Measurements from ENCODE around the gene SLC41A1. TPM values are rescaled to one million over a fixed set of nuclear protein-coding genes. Genes with fewer than 3 reads are reported as not detected.

Gene SLC41A1
- total and polyA plus RNA-seq, 2 experiments from 2014 or later: 11.8 to 30.0 TPM

- TF ChIP-seq REST (IDR thresholded peaks at IDR 0.05; ENCODE audit: unreplicated experiment): no peak
- TF ChIP-seq, protein P1, sequence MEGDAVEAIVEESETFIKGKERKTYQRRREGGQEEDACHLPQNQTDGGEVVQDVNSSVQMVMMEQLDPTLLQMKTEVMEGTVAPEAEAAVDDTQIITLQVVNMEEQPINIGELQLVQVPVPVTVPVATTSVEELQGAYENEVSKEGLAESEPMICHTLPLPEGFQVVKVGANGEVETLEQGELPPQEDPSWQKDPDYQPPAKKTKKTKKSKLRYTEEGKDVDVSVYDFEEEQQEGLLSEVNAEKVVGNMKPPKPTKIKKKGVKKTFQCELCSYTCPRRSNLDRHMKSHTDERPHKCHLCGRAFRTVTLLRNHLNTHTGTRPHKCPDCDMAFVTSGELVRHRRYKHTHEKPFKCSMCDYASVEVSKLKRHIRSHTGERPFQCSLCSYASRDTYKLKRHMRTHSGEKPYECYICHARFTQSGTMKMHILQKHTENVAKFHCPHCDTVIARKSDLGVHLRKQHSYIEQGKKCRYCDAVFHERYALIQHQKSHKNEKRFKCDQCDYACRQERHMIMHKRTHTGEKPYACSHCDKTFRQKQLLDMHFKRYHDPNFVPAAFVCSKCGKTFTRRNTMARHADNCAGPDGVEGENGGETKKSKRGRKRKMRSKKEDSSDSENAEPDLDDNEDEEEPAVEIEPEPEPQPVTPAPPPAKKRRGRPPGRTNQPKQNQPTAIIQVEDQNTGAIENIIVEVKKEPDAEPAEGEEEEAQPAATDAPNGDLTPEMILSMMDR (conservative IDR thresholded peaks at IDR 0.05; ENCODE audit: low read depth in 2 of 2): no peak
- TF ChIP-seq NANOG (IDR thresholded peaks at IDR 0.05; ENCODE audit: borderline replicate concordance): no peak
- no peak for TF ChIP-seq JUNB (IDR thresholded peaks at IDR 0.05; ENCODE audit: unreplicated experiment)
- TF ChIP-seq EZH2phosphoT487 (IDR thresholded peaks at IDR 0.05; ENCODE audit: unreplicated experiment): no peak
- no peak for TF ChIP-seq STAT1 (IDR thresholded peaks at IDR 0.05; ENCODE audit: unreplicated experiment)
- TF ChIP-seq POLR2AphosphoS5 (IDR thresholded peaks at IDR 0.05; ENCODE audit: low read depth): no peak
- TF ChIP-seq CREB1 (CRISPR knock-in tag; IDR thresholded peaks at IDR 0.05; ENCODE audit: low read depth): no peak
- no peak for TF ChIP-seq ETS1 (IDR thresholded peaks at IDR 0.05)
Measured at GRCh38 chr1:205754857-205755256, 58.1 kb downstream of the SLC41A1 start (continued).

- H3K27ac ChIP-seq (ENCODE audit: low read depth): peak overlapping the region; percentile 87; the same call in 1 of the 2 replicates
- H3K4me3 ChIP-seq: peak overlapping the region; percentile 42
- TF ChIP-seq EZH2phosphoT487 (IDR thresholded peaks at IDR 0.05; ENCODE audit: unreplicated experiment) (no peak), NANOG (IDR thresholded peaks at IDR 0.05; ENCODE audit: borderline replicate concordance) (no peak), STAT1 (IDR thresholded peaks at IDR 0.05; ENCODE audit: unreplicated experiment) (no peak), JUNB (IDR thresholded peaks at IDR 0.05; ENCODE audit: unreplicated experiment) (no peak)
- TF ChIP-seq, protein P2, sequence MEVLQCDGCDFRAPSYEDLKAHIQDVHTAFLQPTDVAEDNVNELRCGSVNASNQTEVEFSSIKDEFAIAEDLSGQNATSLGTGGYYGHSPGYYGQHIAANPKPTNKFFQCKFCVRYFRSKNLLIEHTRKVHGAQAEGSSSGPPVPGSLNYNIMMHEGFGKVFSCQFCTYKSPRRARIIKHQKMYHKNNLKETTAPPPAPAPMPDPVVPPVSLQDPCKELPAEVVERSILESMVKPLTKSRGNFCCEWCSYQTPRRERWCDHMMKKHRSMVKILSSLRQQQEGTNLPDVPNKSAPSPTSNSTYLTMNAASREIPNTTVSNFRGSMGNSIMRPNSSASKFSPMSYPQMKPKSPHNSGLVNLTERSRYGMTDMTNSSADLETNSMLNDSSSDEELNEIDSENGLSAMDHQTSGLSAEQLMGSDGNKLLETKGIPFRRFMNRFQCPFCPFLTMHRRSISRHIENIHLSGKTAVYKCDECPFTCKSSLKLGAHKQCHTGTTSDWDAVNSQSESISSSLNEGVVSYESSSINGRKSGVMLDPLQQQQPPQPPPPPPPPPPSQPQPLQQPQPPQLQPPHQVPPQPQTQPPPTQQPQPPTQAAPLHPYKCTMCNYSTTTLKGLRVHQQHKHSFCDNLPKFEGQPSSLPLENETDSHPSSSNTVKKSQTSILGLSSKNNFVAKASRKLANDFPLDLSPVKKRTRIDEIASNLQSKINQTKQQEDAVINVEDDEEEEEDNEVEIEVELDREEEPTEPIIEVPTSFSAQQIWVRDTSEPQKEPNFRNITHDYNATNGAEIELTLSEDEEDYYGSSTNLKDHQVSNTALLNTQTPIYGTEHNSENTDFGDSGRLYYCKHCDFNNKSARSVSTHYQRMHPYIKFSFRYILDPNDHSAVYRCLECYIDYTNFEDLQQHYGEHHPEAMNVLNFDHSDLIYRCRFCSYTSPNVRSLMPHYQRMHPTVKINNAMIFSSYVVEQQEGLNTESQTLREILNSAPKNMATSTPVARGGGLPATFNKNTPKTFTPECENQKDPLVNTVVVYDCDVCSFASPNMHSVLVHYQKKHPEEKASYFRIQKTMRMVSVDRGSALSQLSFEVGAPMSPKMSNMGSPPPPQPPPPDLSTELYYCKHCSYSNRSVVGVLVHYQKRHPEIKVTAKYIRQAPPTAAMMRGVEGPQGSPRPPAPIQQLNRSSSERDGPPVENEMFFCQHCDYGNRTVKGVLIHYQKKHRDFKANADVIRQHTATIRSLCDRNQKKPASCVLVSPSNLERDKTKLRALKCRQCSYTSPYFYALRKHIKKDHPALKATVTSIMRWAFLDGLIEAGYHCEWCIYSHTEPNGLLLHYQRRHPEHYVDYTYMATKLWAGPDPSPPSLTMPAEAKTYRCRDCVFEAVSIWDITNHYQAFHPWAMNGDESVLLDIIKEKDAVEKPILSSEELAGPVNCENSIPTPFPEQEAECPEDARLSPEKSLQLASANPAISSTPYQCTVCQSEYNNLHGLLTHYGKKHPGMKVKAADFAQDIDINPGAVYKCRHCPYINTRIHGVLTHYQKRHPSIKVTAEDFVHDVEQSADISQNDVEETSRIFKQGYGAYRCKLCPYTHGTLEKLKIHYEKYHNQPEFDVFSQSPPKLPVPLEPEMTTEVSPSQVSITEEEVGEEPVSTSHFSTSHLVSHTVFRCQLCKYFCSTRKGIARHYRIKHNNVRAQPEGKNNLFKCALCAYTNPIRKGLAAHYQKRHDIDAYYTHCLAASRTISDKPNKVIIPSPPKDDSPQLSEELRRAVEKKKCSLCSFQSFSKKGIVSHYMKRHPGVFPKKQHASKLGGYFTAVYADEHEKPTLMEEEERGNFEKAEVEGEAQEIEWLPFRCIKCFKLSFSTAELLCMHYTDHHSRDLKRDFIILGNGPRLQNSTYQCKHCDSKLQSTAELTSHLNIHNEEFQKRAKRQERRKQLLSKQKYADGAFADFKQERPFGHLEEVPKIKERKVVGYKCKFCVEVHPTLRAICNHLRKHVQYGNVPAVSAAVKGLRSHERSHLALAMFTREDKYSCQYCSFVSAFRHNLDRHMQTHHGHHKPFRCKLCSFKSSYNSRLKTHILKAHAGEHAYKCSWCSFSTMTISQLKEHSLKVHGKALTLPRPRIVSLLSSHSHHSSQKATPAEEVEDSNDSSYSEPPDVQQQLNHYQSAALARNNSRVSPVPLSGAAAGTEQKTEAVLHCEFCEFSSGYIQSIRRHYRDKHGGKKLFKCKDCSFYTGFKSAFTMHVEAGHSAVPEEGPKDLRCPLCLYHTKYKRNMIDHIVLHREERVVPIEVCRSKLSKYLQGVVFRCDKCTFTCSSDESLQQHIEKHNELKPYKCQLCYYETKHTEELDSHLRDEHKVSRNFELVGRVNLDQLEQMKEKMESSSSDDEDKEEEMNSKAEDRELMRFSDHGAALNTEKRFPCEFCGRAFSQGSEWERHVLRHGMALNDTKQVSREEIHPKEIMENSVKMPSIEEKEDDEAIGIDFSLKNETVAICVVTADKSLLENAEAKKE (CRISPR knock-in tag; IDR thresholded peaks at IDR 0.05): no peak
- H3K4me2 ChIP-seq: peak overlapping the region; percentile 37
- Mint-ChIP-seq H3K4me1 (peaks cover 22% of the 10 kb centered on the region), H3K27ac (0 out of 2 replicates have a peak overlapping the region, but pooled peaks have one; percentile 100), H3K27me3 (ENCODE audit: insufficient read depth, low read depth, poor library complexity) (peaks cover 8% of the 10 kb centered on the region), H3K4me3 (peak overlapping the region; percentile 99), H3K9me3 (no peaks in the 10 kb centered on the region), H3K36me3 (ENCODE audit: low read depth) (peaks cover 27% of the 10 kb centered on the region)
- H3K36me3 ChIP-seq (ENCODE audit: insufficient read depth): no peaks in the 10 kb centered on the region
- H3K9me2 ChIP-seq (ENCODE audit: insufficient read depth): no peaks in the 10 kb centered on the region
- ATAC-seq (no peak), DNase-seq (ENCODE audit: low spot score) (peak; percentile 67)
- H3K79me2 ChIP-seq (replicated peaks; ENCODE audit: insufficient read depth): peaks cover 31% of the 10 kb centered on the region
- H3F3A ChIP-seq (replicated peaks; ENCODE audit: low read depth): no peaks in the 10 kb centered on the region
- no peaks in the 10 kb centered on the region for H3K27me3 ChIP-seq (ENCODE audit: insufficient read depth)
- peaks cover 18% of the 10 kb centered on the region for H3K4me1 ChIP-seq (ENCODE audit: insufficient read depth)
- no peak overlapping the region for H2AFZ ChIP-seq
- H4K20me1 ChIP-seq (replicated peaks; ENCODE audit: insufficient read depth): peaks cover 27% of the 10 kb centered on the region
Measured at GRCh38 chr1:205751036-205751651, 61.9 kb downstream of the SLC41A1 start.
